Thoracic aorta (tissue), 2 donors: ENCODE data around the gene SHROOM1. TPM values are rescaled to one million over a fixed set of nuclear protein-coding genes. Genes with fewer than 3 reads are reported as not detected.
A peak's percentile ranks its signal among the peaks of the same experiment; 100 is the strongest.

ENCODE experiments used
- ATAC-seq: fragments of 150-250 bp; one replicate; pipeline ENCODE4 v1.8.0; 2017; ENCODE audit warnings: low read depth; ENCODE audit not compliant: insufficient number of reproducible peaks, low FRiP score
- DNase-seq: peaks from one replicate; pipeline ENCODE4 v3.0.0-alpha.2; 2020; ENCODE audit warnings: low spot score
- H3K27ac ChIP-seq, 2 donors: fragments of 200-600 bp; sonication (generic); 1 replicate in 1 of 2; 2 replicates in 1 of 2; pipeline ENCODE4 v1.5.1; 2016; ENCODE audit warnings: mild to moderate bottlenecking in 2 of 2, moderate library complexity in 2 of 2
- H3K27me3 ChIP-seq: fragments of 200-600 bp; sonication (generic); replicated peaks from 2 replicates; pipeline ENCODE4 v1.6.0; 2016; ENCODE audit warnings: mild to moderate bottlenecking; ENCODE audit not compliant: insufficient read depth
- H3K36me3 ChIP-seq: fragments of 200-600 bp; sonication (generic); one replicate; pipeline ENCODE4 v1.5.1; 2016
- H3K4me1 ChIP-seq, 2 donors: fragments of 200-600 bp; sonication (generic); 1 replicate in 1 of 2; 2 replicates in 1 of 2; pipeline versions ENCODE4 v1.5.1 to v1.6.0; 2016; ENCODE audit warnings: low read depth in 2 of 2, mild to moderate bottlenecking in 1 of 2; ENCODE audit not compliant: control insufficient read depth in 1 of 2
- H3K4me3 ChIP-seq: fragments of 200-600 bp; sonication (generic); 2 replicates; pipeline ENCODE4 v1.5.1; 2016; ENCODE audit warnings: mild to moderate bottlenecking
- H3K9me3 ChIP-seq: fragments of 200-600 bp; sonication (generic); 2 replicates; pipeline ENCODE4 v1.5.1; 2016
- total RNA-seq, 2 donors: library from RNA; depleted of rRNA; stranded (reverse); fragments of >200 nt; gene quantifications; one replicate each; pipeline versions ENCODE4 v1.1.0 to v1.2.3, GENCODE V29; 2016
- TF ChIP-seq, protein P1 (sequence below): fragments of 200-600 bp; sonication (generic); IDR thresholded peaks from one replicate; pipeline ENCODE4 v1.5.1; 2019; ENCODE audit warnings: antibody characterized with exemption

The SHROOM1 gene
- total RNA-seq, 2 donors from 2014 or later, result 13.1 to 15.4 TPM

GRCh38 chr5:132775476-132775961 lies 54.9 kb downstream of the SHROOM1 start:
- Histone ChIP-seq H3K27me3 (no peaks in the 10 kb centered on the region), H3K9me3 (no peaks in the 10 kb centered on the region), H3K36me3 (no peaks in the 10 kb centered on the region), H3K27ac (peak overlapping the region; percentile 70 to 85), H3K4me1 (peaks cover 51 to 77% of the 10 kb centered on the region in 2 donors), H3K4me3 (peak overlapping the region; percentile 82)
- TF ChIP-seq, protein P1, sequence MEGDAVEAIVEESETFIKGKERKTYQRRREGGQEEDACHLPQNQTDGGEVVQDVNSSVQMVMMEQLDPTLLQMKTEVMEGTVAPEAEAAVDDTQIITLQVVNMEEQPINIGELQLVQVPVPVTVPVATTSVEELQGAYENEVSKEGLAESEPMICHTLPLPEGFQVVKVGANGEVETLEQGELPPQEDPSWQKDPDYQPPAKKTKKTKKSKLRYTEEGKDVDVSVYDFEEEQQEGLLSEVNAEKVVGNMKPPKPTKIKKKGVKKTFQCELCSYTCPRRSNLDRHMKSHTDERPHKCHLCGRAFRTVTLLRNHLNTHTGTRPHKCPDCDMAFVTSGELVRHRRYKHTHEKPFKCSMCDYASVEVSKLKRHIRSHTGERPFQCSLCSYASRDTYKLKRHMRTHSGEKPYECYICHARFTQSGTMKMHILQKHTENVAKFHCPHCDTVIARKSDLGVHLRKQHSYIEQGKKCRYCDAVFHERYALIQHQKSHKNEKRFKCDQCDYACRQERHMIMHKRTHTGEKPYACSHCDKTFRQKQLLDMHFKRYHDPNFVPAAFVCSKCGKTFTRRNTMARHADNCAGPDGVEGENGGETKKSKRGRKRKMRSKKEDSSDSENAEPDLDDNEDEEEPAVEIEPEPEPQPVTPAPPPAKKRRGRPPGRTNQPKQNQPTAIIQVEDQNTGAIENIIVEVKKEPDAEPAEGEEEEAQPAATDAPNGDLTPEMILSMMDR, result no peak
- ATAC-seq (no peak), DNase-seq (no peak)

- TF ChIP-seq, protein P1, result no peak
- H3K4me1 ChIP-seq, result peaks cover 56 to 80% of the 10 kb centered on the region in 2 donors
- peak overlapping the region; percentile 70 to 85 for H3K27ac ChIP-seq
Measured at GRCh38 chr5:132774896-132775295, 55.6 kb downstream of the SHROOM1 start.

GRCh38 chr5:132774406-132774805 lies 56.0 kb downstream of the SHROOM1 start:
- ATAC-seq (no peak), DNase-seq (no peak)
- Histone ChIP-seq H3K27ac (peak overlapping the region; percentile 70 to 85), H3K27me3 (no peaks in the 10 kb centered on the region), H3K36me3 (no peaks in the 10 kb centered on the region), H3K4me1 (peaks cover 56 to 81% of the 10 kb centered on the region in 2 donors), H3K4me3 (peak overlapping the region; percentile 10), H3K9me3 (no peaks in the 10 kb centered on the region)
- TF ChIP-seq, protein P1, result no peak

More at GRCh38 chr5:132774896-132775295, 55.6 kb downstream of the SHROOM1 start:
- no peaks in the 10 kb centered on the region for H3K27me3 ChIP-seq
- no peaks in the 10 kb centered on the region for H3K9me3 ChIP-seq
- ATAC-seq (no peak), DNase-seq (no peak)
- peak overlapping the region; percentile 82 for H3K4me3 ChIP-seq
- no peaks in the 10 kb centered on the region for H3K36me3 ChIP-seq

DNA sequence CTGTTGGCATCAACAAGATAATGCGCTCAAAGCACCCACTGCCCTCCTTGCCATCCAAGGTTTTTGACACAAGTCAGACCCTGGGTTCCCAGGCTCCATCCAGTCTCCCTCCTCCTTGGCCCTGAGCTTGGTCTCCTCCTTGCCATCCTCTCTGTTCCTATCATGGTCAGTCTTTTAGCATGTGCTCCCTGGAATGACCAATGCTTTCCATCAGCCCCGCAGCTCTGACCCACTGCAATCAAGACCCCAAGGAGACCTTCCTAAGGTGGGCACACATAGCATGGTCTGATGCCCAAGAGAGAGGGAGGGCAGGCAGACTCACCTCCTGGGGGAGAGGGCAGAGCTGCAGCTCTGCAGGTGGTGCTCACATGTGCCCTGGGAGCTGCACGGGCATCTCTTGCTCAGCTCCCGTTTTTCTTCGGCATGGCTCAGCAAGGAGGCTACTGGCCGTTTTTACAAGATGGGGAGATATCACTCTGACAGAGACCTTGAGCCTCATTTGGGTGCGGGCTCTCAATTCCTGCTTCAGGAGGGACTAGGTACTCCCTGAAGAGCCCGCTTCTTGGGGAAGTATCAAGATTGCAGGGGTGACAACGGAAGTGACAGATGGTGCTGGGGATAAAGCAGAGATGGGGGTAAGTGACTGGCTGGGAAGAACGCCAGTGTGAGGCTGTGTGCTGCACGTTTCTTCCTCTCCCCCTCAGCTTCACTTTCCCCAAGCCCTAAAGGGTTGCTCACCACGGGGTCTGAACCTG lies 56.7 kb downstream of the SHROOM1 start:
- DNase-seq (no peak), ATAC-seq (no peak)
- Histone ChIP-seq H3K36me3 (no peaks in the 10 kb centered on the region), H3K27ac (peak overlapping the region; percentile 70 to 85), H3K27me3 (no peaks in the 10 kb centered on the region), H3K4me1 (peaks cover 56 to 83% of the 10 kb centered on the region in 2 donors), H3K9me3 (no peaks in the 10 kb centered on the region), H3K4me3 (peak overlapping the region; percentile 10)
- TF ChIP-seq, protein P1, result no peak

DNA sequence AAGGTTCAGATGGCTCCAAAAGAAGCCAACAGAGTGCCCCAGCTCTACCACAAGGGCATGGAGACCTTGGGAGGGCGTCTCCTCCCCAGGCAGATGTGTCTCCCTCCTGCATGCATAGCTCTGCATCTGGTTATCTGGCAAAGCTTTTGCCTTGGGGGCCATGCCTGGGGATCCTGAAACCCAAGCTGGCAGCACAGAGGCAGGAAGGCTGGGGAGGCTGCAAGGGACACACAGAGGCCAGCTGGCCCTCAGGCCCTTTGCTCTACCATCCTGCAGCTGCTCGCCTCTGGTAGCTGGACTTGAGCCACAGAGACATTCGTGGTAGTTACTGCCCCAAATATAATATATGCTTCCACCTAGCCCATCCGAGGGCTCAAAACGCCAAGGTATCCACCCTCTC lies 57.3 kb downstream of the SHROOM1 start:
- ATAC-seq (no peak), DNase-seq (no peak)
- H3K27ac ChIP-seq, result peak overlapping the region; percentile 70 to 85
- TF ChIP-seq, protein P1, result no peak
- no peak overlapping the region for H3K4me3 ChIP-seq
- H3K27me3 ChIP-seq, result no peaks in the 10 kb centered on the region
- peaks cover 56 to 83% of the 10 kb centered on the region in 2 donors for H3K4me1 ChIP-seq
- no peaks in the 10 kb centered on the region for H3K9me3 ChIP-seq
- no peaks in the 10 kb centered on the region for H3K36me3 ChIP-seq
